Measurements from ENCODE around the gene EPS8L1.
"Not testable (repeated sequence)": the region's sequence is repeated elsewhere in the genome, so short reads cannot be mapped to it uniquely, and the experiment has no call there.

Gene EPS8L1

DNA sequence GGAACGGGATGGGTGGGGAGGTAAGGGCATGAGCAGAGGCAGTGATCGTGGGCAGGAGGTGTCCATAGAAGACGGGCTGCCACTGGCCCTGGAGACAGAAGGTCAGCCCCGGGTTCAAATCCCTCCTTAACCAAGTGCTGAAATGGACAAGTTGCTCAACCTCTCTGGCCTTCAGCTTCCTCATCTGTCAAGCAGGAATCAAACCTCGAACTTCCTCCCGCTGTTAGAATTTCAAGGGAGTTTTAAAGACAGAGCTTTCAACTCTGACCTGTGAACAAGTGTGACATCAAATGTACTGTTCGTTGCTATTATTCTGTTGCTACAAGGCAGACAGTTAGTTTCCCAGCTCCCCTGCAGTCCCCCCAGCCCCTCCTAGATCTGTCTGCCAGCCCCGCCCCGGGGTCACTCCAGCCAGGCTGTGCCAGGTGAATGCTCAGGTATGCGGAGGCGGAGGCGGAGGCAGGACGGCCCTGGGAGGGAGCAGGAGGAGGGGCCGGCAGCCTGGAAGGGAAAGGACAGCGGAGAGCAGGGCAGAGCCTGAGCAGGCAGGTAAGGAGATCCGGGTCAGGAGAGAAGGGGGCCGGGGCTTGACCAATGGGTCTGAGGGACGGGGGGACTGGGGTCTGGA is at the start of gene EPS8L1:
Gene EPS8L1 (plus strand): TSS at position 499 of the 628 bp plus-strand sequence. CDS start 576 bp downstream, outside the sequence.
- no peak for DNase-seq

DNA sequence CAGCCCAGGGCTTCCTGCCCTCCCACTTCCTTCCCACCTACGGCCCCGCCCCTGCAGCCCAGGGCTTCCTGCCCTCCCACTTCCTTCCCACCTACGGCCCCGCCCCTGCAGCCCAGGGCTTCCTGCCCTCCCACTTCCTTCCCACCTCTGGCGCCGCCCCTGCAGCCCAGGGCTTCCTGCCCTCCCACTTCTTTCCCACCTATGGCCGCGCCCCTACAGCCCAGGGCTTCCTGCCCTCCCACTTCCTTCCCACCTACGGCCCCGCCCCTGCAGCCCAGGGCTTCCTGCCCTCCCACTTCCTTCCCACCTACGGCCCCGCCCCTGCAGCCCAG is 48.6 kb upstream of the EPS8L1 start:
- DNase-seq = not testable (repeated sequence)

DNA sequence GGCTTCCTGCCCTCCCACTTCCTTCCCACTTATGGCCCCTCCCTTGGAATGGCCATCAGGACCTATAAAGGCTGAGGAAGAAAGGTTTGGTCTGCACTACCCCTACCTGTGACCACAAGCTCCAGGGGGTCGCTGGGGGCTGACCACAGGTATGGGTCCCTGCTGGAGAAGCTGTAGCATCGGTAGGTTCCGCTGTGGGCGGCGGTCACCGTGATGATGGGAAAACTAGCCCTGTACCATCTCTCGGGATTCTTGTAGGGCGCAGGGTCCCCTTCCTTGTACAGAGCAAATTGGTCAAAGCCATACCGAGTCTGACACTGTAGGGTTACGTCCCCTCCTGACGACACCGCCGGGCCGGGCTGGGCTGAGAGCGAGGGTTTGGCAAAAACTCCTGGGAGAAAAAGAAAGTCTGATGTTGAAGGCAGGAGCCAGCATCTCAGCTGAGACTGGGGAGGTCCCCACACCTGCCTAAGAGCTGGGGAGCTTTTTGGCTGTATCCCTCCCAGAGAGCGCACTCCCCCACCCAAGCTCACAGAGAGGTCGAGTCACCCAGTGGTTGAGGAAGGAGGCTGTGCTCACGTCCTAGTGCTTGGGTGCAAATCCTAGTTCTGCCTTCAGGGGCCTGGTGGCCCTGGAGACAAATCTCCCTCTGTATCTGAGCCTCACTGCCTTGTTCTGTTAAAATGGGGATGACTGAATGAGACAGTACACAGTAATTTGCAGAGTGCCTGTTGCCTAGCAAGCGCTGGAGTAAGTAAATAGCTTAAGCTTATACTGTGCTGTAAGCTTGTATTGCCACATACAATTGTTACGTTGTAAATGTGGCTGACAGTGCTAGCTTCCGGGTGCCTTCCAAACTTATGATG is 48.0 kb upstream of the EPS8L1 start:
- no peak for DNase-seq

DNA sequence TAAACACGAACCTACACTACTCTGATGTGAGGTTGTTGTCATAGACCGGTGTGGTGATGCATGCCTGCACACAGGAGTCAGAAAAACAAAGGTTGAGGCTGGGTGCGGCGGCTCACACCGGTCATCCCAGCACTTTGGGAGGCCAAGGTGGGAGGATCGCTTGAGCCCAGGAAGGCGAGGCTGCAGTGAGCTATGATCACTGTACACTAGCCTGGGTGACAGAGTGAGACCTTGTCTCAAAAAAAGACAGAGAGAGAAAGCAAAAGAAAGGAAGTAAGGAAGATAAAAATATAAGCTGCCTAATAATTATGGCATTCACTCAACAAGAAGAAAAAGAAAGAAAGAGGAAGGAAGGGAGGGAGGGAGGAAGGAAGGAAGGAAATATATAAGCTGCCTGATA is 46.9 kb upstream of the EPS8L1 start:
- no peak for DNase-seq

DNA sequence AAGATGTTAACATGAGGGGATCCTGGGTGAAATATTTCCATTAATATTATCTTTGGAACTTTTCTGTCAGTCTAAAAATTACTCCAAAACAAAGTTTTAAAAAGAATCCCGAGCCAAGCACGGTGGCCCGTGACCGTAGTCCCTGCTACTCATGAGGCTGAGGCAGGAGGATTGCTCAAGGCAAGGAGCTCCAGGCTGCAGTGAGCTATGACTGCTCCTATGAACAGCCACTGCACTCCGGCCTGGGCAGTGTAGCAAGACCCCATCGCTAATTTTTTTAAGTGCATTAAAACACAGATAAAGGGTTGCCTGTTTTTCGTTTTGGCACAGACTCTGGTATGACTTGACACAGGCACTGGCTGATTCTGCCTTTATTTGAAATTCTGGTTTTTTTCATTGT is 44.5 kb upstream of the EPS8L1 start:
- DNase-seq = no peak

DNA sequence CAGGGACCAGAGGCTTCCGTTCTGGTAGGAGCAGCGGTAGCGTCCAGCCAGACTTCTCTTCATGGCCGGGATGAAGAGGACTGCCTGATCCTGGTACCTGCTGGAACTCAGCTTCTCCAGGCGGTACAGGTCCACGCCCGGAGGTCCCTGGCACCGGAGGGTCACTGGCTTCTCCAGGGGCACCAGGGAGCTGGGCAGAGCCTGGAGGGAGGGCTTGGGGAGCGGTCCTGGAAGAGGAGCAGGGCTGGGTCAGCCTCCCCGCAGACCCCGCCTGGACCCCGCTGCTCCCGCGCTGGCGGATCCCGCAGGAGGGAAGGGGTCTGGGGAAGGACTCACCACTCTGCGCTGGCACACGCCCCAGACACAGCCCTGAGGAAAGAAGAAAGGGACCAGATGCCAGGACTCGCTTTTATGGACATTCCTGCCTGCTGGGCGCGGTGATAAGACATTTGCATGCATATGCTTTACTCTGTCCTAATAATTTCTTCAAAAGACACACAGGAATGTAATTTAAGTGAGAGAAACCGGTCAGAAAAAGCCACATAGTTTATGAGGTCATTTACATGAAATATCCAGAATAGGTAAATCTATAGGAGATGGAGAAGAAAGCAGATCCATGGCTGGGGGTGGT is 43.4 kb upstream of the EPS8L1 start:
- DNase-seq = no peak

DNA sequence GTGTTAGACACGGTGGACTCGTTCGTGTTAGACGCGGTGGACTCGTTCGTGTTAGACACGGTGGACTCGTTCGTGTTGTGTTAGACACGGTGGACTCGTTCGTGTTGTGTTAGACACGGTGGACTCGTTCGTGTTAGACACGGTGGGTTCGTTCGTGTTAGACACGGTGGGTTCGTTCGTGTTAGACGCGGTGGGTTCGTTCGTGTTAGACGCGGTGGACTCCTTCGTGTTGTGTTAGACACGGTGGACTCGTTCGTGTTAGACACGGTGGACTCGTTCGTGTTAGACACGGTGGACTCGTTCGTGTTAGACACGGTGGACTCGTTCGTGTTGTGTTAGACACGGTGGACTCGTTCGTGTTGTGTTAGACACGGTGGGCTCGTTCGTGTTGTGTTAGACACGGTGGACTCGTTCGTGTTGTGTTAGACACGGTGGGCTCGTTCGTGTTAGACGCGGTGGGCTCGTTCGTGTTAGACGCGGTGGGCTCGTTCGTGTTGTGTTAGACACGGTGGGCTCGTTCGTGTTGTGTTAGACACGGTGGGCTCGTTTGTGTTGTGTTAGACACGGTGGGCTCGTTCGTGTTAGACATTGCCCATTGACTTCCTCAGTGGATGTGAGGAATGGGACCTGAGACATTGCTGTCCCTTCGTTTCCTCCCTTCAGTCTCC is 42.6 kb upstream of the EPS8L1 start:
- not testable (repeated sequence) for DNase-seq

DNA sequence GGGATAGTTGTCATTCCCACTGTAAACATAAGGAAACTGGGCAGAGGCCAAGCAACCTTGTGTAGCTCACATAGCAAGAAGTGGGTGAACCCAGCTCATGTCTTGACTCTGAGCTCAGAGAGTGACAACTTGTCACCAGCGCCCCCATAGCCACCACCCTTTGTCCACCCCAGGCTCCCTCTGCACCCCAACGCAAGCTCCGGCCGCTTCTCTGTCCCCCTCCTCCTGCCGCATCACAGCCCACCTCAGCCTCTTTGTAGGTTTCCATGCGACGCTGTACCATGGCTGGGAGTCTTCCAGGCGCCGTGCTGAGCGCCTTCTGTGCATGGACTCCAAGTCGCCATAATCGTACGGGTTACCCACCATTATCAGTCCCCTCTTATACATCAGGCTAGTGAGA is 40.9 kb upstream of the EPS8L1 start:
- DNase-seq = no peak

DNA sequence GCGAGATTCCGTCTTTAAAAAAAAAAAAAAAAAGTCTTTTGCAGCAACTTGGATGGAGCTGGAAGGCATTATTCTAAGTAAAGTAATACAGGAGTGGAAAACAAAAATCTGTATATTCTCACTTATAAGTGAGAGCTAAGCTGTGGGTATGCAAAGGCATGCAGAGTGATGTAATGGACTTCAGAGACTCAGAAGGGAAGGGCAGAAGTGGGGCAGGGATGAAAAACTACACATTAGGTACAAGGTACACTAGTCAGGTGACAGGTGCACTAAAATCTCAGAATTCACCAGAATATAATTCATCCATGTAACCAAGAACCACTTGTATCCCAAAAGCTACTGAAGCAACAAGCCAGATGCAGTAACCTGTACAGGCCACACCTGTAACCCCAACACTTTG is 39.6 kb upstream of the EPS8L1 start:
- DNase-seq = no peak

DNA sequence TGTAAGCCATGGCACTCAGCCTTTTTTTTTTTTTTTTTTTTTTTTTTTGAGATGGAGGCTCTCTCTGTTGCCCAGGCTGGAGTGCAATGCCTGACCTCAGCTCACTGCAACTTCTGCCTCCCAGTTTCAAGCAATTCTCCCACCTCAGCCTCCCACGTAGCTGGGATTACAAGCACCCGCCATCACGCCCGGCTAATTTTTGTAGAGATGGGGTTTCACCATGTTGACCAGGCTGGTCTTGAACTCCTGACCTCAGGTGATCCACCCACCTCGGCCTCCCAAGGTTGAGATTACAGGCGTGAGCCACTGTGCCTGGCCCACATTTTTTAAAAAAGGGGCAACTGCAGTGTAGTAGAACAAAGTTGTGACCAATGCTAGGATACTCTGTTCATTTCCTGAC is 38.1 kb upstream of the EPS8L1 start:
- not testable (repeated sequence) for DNase-seq

DNA sequence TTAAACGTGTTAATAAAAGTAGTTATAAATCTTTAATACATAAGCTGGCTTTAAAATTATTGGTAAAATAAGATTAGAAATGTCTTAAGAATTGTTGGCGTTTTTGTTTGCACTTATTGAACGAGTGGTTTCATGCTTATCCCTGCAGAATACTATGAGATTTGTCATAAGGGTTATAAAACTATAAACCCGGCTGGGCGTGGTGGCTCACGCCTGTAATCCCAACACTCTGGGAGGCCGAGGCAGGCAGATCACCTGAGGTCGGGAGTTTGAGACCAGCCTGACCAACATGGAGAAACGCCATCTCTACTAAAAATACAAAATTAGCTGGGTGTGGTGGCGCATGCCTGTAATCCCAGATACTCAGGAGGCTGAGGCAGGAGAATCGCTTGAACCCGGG is 35.0 kb upstream of the EPS8L1 start:
- DNase-seq = not testable (repeated sequence)

DNA sequence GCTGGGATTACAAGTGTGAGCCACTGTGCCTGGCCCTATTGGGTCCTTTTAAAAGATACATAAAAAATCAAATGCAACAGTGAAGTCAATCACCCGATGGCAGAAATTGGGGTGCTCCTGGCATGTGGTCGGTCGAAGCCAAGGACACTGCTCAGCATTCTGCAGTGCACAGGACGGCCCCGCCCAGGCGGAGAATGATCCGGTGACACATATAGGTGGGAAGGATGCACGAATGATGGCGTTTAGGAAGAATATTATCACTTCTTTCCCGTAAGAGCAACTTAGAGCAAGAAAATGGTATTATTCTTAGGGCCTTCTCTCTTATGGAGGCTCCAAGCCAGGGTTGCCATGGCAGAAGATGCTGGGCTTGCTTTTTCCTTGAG is 34.4 kb upstream of the EPS8L1 start:
- DNase-seq = no peak

DNA sequence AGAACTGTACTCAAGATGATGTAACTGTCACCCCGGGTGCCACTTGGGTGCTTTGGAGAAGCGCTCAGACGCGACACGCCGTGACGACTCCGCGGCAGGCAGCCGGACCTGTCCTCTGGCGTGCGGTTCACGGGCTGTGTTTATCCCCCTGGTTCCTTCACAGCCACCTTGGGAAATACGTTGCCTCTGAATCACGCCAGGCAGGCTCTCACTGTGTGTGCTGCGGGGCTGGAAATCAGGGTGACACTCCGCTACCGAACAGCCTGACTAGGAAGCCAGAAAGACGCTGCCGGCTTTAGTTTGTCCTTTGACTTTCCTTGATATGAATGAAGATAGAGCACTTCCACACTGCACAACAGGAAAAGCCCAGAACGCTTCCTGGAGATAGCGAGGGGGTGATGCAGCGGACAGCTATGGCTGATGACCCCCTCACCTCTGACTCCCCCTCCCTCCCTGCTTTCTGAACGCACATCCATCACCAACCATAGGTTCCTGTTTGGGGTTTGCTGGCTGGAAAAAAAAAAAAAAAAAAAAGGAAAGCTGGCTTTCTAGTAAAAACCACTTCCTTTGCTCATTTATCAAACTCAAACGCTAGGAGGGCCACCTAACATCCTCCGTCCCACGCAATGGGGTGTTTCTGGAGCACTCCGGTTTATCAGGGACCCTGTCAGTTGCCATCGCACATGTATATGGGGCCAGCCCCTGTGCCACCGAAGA is 33.9 kb upstream of the EPS8L1 start:
- peak; percentile 26 for DNase-seq

DNA sequence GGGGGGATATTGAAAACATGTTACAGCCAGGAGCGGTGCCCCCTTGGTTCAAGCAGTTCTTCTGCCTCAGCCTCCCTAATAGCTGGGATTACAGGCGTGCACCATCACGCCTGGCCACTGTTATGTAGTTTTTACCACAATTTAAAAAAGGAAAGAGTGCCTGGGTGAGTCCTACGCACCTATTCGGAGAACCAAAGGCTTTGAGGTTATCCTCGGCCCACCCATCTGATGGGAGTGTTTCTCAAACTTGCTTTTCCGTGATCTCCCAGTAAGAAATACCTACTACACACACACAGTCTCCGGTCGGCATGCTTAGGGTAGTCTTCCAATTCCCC is 33.4 kb upstream of the EPS8L1 start:
- no peak for DNase-seq

DNA sequence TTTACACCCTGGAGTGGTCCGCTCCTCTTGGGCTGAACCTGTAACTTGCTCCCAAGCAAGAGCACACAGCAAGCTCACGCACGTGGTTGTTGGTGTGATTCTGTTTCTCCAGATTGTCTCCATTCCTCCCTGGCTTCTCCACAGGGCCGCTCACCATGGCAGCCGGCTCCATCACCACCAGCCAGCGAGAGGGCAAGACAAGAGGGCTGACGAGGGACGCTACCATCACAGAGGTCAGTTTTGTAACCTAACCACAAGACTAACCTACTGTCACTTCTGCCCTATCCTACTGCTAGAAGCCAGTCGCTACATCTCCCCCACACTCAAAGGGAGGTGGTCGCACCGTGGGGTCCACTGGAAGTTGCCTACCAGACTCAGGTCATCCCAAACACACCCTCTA is 33.0 kb upstream of the EPS8L1 start:
- DNase-seq = no peak

DNA sequence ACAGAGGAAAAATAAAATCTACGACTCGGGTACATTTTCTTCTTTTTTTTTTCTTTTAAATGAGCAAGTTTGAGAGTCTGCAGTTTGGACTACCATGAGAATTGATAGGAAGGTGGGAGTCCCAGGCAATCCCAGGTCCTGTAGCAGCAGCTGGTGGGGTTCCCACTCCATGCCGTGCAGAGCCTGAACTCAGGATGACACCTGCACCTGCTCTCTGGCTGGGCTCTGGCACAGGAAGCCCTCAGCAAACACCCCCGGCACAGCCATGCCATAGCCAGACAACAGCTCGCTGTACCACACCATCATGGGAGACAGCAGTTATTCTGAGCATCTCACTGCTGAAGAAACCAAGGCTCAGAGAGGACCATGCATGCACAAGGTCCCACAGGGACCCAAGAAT is 31.4 kb upstream of the EPS8L1 start:
- no peak for DNase-seq

DNA sequence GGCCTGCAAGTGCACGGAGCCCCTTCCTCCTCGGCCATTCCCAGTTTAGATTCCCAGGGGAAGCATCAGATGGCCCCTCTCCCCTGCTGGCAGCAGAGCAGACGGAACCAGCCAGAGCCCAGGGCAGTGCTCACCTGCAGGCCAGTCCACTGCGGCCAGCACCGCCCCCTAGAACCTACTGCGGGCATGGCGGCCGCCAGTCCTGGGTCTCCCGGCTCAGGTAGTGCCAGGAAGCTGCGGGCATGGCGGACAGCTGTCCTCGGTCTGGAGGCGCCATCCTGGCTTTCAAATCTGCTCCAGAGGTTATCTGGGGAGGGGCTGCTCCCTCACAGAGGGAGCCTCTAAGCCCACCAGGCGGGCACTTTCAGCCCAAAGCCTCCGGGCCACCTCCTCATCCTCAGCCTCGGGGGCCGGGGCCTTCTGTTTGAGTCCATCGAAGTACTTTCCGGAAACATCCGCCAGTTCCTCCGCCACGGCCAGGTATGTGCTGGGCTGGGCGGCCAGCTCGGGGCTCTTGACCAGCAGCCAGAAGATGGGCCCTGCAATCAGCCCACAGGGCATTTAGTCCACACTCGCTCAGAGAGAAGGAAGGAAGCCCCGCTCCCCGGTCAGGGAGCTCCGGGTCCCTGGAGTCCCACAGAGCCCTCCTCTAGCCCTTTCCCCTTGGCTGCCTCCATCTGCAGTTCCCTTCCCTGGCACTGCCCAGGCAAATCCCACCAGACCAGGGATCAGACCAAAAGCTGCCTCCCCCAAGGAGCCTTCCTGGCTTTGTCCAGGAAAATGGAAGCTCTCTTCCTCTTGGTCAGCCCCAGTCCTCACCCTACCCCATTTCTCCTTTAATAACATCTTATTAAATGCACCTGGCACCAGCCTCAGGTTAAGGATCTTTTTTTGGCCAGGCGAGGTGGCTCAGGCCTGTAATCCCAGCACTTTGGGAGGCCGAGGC is 30.6 kb upstream of the EPS8L1 start:
- DNase-seq = no peak

DNA sequence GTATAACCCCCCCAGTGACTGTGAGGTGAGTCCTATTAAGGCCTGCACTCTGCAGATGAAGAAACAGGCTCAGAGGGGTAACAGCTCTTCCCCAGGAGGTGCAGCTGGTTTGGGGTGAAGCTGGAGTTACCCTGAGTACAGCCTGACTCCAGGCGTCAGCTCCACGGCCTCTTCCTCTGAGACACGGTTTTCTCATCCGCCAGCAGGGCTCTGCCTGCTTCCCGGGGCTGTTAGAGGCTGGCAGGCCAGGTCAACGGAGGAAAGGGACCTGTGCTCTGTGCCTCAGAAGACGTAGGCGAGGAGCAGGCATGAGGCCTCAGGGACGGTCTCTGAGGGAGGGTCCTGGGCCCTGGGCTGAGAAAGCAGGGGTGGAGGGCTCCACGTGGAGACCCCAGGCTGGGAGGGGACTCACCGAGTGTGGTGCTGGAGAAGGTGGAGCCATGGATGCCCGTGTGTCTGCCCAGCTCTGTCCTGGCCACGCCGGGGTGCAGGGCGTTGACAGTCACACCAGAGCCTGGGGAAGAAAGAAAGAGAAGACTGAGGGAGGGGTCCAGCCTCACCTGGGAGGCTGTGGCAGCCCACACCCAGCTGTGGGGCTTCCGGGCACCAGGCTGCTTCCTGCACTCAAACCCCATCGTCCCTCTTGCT is 28.6 kb upstream of the EPS8L1 start:
- no peak for DNase-seq

DNA sequence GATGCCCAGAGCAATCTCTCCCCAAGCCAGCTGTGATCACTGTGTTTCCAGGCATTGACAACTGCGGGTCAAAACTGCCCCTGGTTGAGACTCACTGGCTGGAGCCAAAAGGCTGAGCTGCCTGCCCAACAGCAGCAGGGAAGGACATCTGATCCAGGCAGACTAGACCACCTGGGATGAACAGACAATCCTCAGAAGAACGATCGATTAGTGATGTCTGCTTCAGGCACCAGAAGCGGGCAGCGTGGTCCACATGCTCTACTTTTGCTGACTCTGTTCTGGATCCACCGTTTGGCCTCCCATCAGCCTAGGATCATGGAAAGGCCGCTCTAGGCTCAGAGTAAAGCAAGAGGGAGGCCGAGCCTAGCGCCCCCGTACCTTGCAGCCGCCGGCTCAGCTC is 27.7 kb upstream of the EPS8L1 start:
- DNase-seq = no peak

DNA sequence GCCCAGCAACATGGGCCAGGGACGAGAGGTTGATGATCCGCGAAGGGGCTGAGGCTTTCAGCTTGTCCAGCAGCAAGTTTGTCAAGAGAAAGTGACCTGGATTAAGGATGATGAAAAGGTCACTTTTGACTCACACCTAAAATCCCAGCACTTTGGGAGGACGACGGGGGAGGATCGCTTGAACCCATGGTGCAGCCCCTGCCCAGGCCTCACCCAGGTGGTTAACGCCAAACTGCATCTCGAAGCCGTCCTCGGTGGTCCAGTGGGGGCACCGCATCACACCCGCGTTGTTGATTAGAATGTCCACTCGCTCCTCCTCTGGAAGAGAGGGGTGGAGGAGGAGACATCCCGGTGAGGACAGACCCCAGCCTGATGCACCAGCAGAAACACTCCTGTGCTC is 27.2 kb upstream of the EPS8L1 start:
- DNase-seq = no peak

DNA sequence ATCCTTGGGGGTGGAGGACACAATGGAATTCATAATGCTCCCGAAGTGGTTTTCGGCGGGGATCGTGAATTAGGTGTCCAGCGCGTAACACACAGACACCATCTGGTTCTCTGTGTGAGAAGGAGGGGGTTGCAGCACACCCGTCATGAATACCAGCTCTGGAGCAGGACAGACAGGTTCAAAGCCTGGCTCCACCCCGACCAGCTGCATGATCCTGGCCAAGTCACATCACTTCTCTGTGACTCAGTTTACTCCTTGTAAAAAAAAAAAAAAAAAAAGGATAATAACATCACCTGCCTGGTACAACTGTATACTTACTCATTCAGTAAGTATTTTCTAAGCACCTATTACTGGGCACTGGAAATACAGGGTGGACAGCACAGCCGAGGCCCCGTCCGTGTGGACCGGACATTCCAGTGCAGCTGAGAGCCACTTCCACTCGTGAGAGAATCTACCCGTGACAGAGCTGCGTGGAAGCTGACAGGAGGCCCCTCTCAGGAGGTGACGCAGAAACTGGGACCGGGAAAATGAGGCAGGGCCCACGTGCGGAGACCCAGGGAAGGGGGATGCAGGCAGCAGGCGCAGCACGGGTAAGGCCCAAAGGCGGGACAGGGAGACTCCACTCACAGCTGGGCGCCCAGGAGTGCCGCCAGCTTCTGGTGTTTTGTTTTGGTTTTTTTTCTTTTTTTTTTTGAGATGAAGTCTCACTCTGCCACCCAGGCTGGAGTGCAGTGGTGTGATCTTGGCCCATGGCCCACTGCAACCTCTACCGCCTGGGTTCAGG is 24.7 kb upstream of the EPS8L1 start:
- no peak for DNase-seq
